ENCODE measurements around the gene ARHGEF2.

- TF ChIP-seq POLR2A (IDR thresholded peaks at IDR 0.05; ENCODE audit: low read length) (no peak), GATA1 (IDR thresholded peaks at IDR 0.05; ENCODE audit: low read depth, low read length) (no peak)
Measured at GRCh38 chr1:156024801-156025200, 46.5 kb upstream of the ARHGEF2 start.
